Neural cell (in vitro differentiated cells): ENCODE results near the gene IFITM2.

Source experiments
- CTCF ChIP-seq: fragments of 450-650 bp; IDR thresholded peaks from 2 replicates; pipeline ENCODE4 v1.5.1; 2014; ENCODE audit warnings: antibody characterized with exemption, mild to moderate bottlenecking, moderate library complexity; ENCODE audit not compliant: poor library complexity, severe bottlenecking
- EP300 ChIP-seq: fragments of 450-650 bp; conservative IDR thresholded peaks from 2 replicates; pipeline ENCODE4 v1.6.1; 2014; ENCODE audit warnings: antibody characterized with exemption, mild to moderate bottlenecking, moderate library complexity; ENCODE audit not compliant: poor library complexity, severe bottlenecking
- EZH2 ChIP-seq: fragments of 200-600, 300-800 bp; shearing (Covaris generic), sonication (generic); IDR thresholded peaks from 2 replicates; pipeline ENCODE4 v1.6.1; 2014; ENCODE audit warnings: antibody characterized with exemption, low read length, borderline replicate concordance, mild to moderate bottlenecking; ENCODE audit not compliant: insufficient read depth, poor library complexity, severe bottlenecking
- MXI1 ChIP-seq: fragments of 450-650 bp; conservative IDR thresholded peaks from 2 replicates; pipeline ENCODE4 v1.6.1; 2014; ENCODE audit warnings: antibody characterized with exemption, mild to moderate bottlenecking; ENCODE audit not compliant: poor library complexity, severe bottlenecking
- POLR2AphosphoS5 ChIP-seq: IDR thresholded peaks from 2 replicates; pipeline ENCODE4 v1.6.1; 2012
- RAD21 ChIP-seq: fragments of 450-650 bp; conservative IDR thresholded peaks from 2 replicates; pipeline ENCODE4 v1.6.1; 2014; ENCODE audit warnings: antibody characterized with exemption, mild to moderate bottlenecking, moderate library complexity
- SMC3 ChIP-seq: fragments of 450-650 bp; conservative IDR thresholded peaks from 2 replicates; pipeline ENCODE4 v1.6.1; 2014; ENCODE audit warnings: antibody characterized with exemption, mild to moderate bottlenecking, moderate library complexity; ENCODE audit not compliant: poor library complexity
- TF ChIP-seq, protein P1 (sequence below): IDR thresholded peaks from 2 replicates; pipeline ENCODE4 v1.6.1; 2012; ENCODE audit warnings: borderline replicate concordance

- TF ChIP-seq POLR2AphosphoS5 (no peak), CTCF (no peak), EP300 (no peak), EZH2 (no peak), MXI1 (no peak), RAD21 (no peak), SMC3 (no peak)
- TF ChIP-seq, protein P1, sequence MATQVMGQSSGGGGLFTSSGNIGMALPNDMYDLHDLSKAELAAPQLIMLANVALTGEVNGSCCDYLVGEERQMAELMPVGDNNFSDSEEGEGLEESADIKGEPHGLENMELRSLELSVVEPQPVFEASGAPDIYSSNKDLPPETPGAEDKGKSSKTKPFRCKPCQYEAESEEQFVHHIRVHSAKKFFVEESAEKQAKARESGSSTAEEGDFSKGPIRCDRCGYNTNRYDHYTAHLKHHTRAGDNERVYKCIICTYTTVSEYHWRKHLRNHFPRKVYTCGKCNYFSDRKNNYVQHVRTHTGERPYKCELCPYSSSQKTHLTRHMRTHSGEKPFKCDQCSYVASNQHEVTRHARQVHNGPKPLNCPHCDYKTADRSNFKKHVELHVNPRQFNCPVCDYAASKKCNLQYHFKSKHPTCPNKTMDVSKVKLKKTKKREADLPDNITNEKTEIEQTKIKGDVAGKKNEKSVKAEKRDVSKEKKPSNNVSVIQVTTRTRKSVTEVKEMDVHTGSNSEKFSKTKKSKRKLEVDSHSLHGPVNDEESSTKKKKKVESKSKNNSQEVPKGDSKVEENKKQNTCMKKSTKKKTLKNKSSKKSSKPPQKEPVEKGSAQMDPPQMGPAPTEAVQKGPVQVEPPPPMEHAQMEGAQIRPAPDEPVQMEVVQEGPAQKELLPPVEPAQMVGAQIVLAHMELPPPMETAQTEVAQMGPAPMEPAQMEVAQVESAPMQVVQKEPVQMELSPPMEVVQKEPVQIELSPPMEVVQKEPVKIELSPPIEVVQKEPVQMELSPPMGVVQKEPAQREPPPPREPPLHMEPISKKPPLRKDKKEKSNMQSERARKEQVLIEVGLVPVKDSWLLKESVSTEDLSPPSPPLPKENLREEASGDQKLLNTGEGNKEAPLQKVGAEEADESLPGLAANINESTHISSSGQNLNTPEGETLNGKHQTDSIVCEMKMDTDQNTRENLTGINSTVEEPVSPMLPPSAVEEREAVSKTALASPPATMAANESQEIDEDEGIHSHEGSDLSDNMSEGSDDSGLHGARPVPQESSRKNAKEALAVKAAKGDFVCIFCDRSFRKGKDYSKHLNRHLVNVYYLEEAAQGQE = no peak
Observed at GRCh38 chr11:284105-285020, 23.3 kb upstream of the IFITM2 start.
